ENCODE measurements around the gene ALKBH5.
"Not testable (repeated sequence)": the region's sequence is repeated elsewhere in the genome, so short reads cannot be mapped to it uniquely, and the experiment has no call there.

The ALKBH5 gene

DNA sequence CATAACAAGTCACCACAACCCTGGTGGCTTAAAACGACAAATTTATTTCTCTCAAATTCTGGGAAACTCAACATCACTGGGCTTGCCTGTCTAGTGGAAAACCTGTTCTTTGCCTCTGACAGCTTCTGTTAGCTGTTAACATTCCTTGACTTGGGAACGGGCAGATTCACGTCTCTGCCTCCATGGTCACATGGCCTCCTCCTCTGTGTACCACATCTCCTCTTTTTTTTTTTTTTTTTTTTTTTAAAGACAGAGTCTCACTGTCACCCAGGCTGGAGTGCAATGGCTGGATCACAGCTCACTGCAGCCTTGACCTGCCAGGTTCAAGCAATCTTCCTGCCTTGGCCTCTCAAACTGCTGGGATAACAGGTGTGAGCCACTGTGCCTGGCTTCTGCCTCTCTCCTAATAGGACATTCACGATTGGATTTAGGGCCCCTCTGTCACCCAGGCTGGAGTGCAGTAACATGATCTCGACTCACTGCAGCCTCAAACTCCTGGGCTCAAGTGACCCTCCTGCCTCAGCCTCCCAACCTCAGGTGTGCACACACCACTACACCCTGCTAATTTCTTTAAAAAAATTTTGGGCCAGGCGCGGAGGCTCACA lies 30.1 kb downstream of the ALKBH5 start:
- DNase-seq (ENCODE audit: low read depth, low spot score) = no peak

DNA sequence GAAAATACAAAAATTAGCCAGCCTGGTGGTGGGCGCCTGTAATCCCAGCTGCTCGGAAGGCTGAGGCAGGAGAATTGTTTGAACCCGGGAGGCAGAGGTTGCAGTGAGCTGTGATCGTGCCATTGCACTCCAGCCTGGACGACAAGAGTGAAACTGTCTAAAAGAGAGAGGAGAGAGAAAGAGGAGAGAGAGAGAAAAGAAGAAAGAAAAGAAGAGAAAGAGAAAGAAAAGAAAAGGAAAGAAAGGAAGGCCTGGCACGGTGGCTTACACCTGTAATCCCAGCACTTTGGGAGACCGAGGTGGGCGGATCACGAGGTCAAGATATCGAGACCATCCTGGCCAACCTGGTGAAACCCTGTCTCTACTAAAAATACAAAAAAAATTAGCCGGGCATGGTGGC lies 33.3 kb downstream of the ALKBH5 start:
- H3K27ac ChIP-seq; DNase-seq (ENCODE audit: low read depth, low spot score): not testable (repeated sequence)

More for the DNA sequence above, 30.1 kb downstream of the ALKBH5 start:
- no peak overlapping the region for H3K27ac ChIP-seq

DNA sequence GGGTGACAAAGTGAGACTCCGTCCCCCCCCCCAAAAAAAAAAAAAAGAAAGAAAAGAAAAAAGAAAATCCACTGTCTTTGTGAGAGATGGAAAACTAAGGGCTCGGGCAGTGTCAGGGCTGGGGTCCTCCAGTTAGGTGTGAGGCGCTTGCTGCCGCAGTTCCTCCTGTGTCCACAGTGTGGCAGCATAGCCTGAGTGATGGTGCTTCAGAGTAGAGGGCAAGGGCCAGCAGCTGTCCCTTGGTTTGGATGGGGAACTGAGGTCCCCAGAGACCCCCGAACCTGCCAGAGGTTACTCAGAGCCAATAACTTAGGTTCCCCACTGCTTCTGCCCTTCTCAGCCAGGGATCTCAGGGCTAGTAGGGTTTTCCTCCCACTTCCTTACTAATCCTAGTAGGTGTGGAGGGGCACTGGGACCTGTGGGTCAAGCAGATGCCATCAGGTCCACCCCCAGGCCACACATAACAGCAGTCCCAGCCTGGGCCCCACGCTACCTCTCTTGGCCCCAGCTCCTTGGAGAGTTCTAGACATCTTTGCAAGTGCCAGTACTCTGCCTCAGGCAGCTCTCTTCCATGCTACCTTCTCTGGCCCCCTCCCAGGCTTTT lies 33.9 kb downstream of the ALKBH5 start:
- no peak for DNase-seq (ENCODE audit: low read depth, low spot score)
- H3K27ac ChIP-seq = no peak overlapping the region

DNA sequence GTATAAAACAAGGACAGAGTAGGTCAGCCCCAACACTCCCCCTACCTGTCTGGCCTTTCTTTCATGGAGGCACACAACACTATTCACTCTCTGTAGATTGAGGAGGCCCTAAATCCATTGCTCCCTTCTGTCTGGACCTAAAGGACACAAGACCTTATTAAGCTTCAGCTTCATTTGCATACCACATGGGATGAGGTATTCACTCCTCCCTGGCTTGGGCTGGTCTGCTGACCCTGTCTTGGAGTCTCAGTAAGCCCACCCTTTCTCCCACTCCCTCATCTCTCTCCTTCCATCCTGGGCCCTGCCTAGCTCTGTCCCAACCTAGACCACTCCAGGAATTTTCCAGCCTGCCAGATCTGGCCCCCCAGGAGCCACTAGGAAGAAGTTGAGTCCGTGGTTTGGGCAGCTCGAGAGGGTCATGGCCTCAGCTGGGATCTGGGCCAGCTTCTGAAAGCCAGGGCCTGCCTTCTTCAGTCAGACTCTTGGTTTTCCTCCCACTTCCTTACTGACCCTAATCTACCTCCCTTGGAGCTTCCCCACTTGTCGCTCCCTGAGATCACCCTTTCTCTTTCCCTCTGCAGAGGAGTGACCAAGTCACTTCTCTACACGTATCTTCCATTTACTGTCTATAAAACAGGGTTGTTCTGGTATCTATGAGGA lies 35.3 kb downstream of the ALKBH5 start:
- no peak overlapping the region for H3K27ac ChIP-seq
- DNase-seq (ENCODE audit: low read depth, low spot score) = no peak

DNA sequence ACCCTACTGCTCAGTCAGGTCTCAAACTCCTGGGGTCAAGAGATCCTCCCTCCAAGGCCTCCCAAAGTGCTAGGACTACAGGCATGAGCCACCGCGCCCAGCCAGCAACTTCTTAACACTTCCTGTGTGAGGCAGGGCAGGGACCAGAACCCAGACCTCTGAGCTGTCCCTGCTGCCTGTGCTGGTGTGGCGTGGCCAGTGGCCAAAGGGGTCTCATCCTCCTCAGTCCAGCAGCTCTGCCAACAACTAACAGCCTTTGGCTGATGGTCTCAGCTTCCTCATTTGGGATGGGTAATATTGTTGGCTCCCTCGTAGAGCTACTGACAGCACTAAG lies 40.4 kb downstream of the ALKBH5 start:
- H3K27ac ChIP-seq = no peak overlapping the region
- no peak for DNase-seq (ENCODE audit: low read depth, low spot score)

DNA sequence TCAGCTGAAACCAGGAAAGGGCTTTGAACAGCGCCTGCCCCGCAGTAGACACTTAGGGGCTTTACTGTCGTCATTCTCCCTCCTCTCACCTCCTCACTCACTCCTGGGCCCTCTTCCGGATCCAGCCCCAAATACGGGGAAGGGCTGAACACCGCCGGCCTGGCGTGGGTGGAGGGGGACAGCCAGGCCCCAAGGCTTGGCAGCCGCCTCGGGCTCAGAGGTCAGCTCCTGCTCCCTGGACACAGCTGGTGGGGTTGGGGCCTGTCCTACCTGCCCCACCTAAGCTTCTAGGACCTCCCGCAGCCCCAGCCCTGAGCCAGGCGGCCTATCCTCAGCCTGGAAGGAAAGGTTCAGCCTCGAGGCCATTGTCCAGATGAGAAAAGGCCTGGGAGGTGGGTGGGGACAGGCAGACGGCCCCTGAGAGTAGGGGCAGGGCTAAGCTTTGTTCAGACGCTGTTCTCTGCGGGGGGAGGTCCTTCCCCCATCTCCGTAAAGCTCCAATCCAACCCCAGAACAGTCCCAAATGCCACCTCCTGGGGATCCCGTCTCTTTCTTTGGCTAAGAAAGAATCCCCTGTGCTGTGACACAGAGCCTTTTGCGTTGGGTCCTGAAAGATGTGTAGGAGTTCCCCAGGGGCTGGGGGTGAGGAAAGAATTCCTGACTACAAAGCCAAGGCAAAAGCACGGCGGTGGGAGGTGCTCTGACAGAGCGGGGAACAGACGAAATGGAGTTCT lies 40.9 kb downstream of the ALKBH5 start:
- DNase-seq (ENCODE audit: low read depth, low spot score) = no peak
- H3K27ac ChIP-seq = no peak overlapping the region

DNA sequence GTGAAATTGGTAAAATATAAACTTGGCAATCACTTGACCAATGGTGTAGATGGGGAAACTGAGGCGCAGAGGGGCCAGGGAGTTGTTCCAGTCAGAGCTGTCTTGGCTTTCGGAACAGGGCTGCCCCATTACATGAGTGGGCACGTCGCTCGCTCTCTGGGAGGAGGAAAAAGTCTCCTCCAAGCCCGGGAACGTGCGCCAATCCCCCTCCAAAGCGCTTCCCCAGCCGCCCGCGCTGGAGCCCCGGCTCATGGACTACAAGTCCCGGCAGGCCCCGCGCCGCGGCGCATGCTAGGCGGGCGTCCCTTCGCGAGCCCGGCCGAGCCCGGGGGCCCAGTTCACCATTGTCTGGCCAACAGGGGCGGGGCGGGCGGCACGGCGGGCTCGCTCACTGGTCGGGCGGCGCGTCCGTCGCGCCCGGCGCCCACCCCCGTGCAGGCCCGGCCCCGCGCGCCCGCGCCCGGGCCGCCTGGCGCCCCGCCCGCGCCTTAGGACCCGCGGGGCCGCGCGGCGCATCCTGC lies 41.6 kb downstream of the ALKBH5 start, which contains the start of gene LLGL1:
Gene LLGL1 (plus strand): TSS at position 515 of the 521 bp plus-strand sequence. CDS start 48 bp downstream, outside the sequence.
- H3K27ac ChIP-seq = no peak within 1 kb of the TSS
- DNase-seq (ENCODE audit: low read depth, low spot score) = peak; percentile 53

DNA sequence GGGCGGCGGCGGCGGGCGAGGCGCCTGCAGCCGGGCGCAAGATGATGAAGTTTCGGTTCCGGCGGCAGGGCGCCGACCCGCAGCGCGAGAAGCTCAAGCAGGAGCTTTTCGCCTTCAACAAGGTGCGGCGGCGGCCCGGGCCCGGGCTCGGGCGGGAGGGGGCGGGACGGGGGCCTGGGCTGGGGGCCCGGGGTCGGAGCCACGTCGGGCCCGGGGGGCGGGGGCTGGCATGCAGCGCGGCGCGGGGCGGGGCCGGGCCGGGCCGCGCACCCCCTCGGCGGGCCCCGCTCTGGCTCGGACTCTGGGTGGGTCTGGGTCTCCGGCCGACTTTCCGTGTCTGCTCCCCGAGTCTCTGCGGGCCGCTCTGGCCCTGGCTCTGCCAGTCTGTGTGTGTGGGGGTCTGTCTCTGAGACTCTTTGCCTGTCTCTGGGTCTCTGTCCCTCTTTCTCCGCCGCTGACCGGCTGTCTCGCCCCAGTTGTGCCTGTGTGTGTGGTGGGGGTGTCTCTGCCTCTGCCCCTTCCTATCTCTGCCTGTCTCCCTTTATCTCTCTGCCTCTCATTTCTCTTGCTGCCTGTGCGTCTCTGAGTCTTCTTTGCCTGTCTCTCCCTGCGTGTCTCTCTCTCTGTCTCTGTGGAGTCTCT lies 42.1 kb downstream of the ALKBH5 start:
- DNase-seq (ENCODE audit: low read depth, low spot score) = no peak
- no peak overlapping the region for H3K27ac ChIP-seq

DNA sequence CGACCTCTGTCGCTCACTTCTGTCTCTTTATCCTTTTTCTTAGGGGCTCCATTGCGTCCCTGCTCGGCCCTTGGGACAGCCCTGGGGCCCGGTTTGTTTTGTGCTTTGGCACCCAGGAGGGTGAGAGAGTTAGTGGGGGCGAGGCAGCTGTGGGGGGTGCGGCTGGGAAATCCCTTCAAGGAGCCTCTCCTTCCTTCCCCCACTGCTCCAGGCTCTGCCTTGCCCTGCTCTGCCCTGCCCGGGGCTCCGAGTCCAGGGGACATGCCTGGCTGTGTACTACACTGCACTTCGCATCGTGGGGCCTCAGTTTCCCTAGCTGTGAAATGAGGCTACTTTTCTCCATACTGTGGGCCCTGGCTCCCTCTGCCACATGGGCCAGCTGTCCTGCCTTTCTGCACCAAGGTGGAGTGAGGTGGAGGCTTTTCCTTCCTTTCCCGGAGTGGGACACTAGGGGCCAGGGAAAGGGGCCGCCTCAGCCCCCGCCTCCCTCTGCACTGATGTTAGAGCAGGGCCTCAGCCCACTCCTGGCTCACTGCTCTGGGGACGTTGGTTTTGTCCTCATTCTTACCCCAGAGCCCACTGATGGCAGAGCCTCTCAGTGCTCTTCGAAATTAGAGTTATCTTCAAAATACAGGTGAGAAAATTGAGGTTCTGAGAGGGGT lies 42.8 kb downstream of the ALKBH5 start:
- no peak overlapping the region for H3K27ac ChIP-seq
- no peak for DNase-seq (ENCODE audit: low read depth, low spot score)

DNA sequence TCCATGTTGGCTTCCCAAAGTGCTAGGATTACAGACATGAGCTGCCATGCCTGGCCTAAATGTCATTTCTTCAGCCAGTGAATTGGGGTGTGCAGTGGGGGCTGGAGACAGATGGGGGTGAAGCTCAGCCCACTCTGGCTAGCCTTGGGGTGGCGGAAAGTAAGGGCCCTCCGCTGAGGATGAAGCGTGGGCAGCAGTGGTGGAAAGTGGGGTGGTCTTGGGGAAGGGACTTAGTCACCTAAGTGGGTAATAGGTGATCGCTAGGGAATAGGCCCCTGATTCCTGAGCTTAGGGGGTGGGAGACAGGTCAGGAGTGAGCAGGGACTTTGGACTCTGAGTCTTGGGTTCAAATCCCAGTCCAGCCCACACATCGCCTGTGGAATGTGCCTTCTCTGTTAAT lies 44.0 kb downstream of the ALKBH5 start:
- no peak for DNase-seq (ENCODE audit: low read depth, low spot score)
- H3K27ac ChIP-seq = no peak overlapping the region

DNA sequence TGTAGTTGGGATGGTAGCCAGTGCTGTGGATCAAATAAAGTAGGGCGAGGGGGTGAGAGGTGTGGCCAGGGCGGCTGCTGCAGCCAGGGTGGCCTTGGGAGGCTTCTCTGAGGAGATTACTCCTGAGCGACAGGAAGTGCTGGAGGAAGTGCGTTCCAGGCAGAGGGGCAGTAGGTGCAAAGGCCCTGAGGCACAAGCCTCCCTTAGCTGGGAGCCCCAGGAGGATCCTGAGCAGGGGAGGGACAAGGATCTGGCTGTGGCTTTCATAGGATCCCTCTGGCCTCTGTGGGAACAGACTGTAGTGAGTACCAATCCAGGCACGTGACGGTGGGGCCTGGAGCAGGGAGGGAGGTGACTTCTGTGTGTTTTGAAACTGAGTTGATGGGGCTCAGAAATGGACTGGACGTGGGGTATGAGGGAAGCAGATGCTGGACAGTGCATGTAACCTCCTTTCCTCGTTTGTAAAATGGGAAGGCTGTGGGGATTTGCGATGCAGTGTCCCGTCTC lies 44.6 kb downstream of the ALKBH5 start:
- no peak overlapping the region for H3K27ac ChIP-seq
- DNase-seq (ENCODE audit: low read depth, low spot score) = no peak

DNA sequence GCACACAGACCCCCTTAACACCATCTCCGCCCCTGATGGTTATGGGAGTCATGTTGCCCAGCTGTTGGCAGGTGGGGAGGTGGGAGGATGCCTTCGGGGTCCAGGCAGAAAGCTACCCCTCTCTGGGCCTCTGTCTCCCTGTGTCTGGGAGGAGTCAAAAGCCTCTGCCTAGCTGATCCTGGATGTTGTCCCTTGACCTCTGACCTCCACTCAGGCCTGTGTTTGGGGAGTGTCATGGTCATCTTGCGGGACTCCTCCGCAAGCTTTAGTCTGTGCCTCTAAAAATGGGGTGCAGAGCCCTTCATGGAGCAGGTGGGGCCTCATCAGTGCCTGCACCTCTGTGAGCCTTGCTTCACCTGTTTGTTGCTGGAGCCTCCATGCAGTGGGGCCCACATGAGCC lies 45.6 kb downstream of the ALKBH5 start:
- DNase-seq (ENCODE audit: low read depth, low spot score) = no peak
- no peak overlapping the region for H3K27ac ChIP-seq

DNA sequence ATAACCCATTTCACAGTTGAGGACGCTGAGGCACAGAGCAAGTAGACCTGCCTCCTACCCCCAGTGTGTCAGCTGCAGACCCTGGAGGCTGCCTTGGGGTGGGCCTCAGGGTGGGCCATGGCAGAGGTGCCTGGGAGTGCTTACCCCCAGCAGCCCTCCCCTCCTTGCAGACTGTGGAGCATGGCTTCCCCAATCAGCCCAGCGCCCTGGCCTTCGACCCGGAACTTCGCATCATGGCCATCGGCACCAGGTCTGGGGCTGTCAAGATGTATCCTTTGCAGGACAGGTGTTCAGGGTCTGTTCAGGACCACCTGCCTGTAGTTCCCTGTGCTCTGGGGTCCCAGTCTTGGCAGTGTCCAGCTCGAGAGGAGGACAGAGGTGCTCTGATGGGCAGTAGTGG lies 46.1 kb downstream of the ALKBH5 start:
- H3K27ac ChIP-seq = no peak overlapping the region
- no peak for DNase-seq (ENCODE audit: low read depth, low spot score)

DNA sequence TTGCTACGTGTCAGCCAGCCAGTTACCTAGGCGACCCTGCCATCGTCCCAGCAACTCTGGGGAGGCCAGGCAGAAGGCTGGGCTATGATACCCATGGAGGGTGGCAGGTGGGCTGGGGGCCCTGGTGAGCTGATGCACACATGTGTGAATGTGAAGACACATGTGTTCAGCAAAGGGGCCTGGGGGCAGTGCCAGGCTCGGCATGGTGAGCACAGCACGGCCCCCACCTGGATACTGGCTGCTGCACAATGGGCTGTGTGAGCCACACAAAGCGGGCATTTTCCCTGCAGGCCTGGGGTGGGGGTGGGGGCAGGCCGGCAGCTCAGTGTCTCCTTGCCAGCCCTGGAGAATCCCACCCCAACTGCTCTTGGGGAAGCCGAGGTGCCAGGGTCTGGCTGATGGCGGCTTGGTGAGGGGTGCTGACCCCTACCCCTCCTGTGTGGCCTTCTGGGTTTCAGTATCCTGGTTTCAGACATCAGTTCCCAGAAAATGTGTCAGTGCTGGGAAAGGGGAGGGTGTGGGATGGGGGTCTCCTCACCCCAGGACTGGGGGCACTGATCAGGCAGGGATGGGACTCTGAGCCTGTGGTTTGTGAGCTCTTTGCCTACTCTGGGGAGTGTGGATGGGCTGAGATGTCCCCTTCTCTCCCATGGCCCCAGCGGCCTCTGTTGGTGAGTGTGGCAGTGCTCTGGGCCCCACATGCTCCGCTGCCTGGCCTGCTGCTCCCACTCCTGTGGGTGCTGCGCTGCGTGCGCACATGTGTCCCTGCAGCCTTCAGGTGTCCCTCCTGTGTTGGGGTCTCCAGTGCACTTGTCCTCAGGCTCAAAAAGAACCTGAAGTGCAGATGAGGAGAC lies 46.9 kb downstream of the ALKBH5 start:
- no peak for DNase-seq (ENCODE audit: low read depth, low spot score)
- H3K27ac ChIP-seq = no peak overlapping the region

DNA sequence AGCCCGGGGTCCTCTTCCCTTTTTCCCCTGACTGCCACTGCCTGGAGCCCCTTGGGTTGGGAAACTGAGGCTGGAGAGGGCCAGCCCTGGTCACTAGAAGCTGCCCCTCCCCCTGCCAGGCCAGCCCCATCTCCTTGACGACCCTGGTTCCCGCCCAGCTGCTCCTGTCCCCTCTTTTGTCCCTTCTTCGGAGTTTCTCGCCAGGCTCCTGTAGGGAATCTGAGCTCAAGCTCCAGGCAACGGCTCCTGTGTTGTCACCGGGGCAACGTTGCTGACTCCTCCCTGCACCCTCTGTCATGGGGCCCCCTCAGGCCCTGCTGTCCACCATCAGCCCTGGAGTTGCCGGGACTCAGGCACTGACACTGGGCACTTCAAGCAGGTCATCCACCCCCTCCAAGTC lies 47.5 kb downstream of the ALKBH5 start:
- no peak for DNase-seq (ENCODE audit: low read depth, low spot score)
- H3K27ac ChIP-seq = no peak overlapping the region

DNA sequence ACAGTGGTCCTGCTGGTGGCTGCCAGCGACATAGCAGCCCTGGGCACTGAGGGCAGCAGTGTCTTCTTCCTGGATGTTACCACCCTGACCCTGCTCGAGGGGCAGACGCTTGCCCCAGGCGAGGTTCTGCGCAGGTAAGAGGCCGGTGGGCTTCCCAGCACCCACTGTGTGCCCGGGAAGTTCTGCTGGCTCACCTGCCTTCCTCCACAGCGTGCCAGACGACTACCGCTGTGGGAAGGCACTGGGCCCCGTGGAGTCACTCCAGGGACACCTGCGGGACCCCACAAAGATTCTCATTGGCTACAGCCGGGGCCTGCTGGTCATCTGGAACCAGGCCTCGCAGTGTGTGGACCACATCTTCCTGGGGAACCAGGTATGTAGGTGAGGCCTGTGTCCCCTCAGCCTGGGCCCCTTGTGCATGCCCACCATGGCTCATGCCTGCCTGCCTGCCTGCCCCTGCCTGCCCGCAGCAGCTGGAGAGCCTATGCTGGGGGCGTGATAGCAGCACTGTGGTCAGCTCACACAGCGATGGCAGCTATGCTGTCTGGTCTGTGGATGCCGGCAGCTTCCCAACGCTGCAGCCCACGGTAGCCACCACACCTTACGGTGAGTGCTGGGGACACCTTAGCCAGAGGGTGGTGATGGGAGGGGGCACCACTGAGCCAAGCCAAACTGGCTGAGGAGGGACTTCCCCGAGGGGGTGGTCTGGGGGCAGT lies 50.3 kb downstream of the ALKBH5 start:
- no peak overlapping the region for H3K27ac ChIP-seq
- DNase-seq (ENCODE audit: low read depth, low spot score) = no peak

DNA sequence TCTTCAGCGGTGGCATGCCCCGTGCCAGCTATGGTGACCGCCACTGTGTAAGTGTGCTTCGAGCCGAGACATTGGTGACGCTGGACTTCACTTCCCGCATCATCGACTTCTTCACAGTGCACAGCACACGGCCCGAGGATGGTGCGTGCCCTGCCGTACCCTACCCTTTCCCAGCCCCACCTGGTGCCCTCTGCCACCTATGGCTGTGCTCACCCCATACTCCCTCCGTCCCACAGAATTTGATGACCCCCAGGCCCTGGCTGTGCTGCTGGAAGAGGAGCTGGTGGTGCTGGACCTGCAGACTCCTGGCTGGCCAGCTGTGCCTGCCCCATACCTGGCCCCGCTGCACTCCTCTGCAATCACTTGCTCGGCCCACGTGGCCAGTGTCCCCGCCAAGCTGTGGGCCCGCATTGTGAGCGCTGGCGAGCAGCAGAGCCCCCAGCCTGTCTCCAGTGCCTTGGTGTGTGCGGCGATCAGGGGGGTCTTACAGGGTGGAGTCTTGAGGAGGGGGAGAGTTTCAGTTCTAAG lies 51.3 kb downstream of the ALKBH5 start:
- H3K27ac ChIP-seq = peak overlapping the region; percentile 88
- DNase-seq (ENCODE audit: low read depth, low spot score) = no peak

DNA sequence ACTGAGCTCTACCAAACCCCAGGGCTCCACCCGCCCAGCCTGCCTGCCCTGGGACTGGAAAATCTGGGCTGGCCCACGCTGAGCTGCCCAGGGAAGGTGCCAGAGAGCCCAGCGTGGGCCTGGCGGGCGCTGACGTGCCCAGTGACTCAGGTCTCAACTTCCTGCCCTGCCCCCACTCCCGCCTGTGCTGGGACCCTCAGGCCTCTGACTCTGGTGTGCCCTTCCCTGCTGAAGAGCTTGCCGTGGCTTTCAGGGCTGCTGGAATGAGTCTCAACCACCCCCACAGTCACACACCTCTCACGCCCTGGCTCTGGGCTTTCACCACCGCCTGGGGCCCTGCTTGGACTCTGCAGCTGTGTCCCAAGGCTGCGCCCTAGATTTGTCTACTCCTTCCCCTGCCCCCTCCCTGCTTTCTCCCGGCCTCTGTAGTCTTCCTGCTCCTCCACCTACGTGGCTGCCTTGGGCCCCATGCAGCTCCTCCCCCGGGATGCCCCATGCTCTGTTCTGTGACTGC lies 52.2 kb downstream of the ALKBH5 start:
- DNase-seq (ENCODE audit: low read depth, low spot score) = no peak
- H3K27ac ChIP-seq = peak overlapping the region; percentile 88

All from epithelial cell of prostate (primary cell).